ENCODE results near the gene FXYD5.

- TF ChIP-seq CTCF (IDR thresholded peaks at IDR 0.05; ENCODE audit: insufficient read depth, low read length) (no peak), SPI1 (IDR thresholded peaks at IDR 0.05; ENCODE audit: borderline replicate concordance, low read depth) (no peak)
Observed at GRCh38 chr19:35122687-35123551, 31.6 kb upstream of the FXYD5 start.
